Choroid plexus epithelial cell (primary cell): ENCODE data around the gene FBXL20.

ENCODE experiments used
- DNase-seq: peaks from one replicate; pipeline ENCODE4 v3.0.0-alpha.2; 2010; ENCODE audit warnings: low read depth
- H3K4me3 ChIP-seq: 2 replicates; pipeline ENCODE4 v1.5.1; 2011; ENCODE audit warnings: low read depth, mild to moderate bottlenecking, control low read depth, low read length, moderate library complexity
- CTCF ChIP-seq: conservative IDR thresholded peaks from 2 replicates; pipeline ENCODE4 v1.5.1; 2011; ENCODE audit warnings: low read depth, mild to moderate bottlenecking, control low read depth, inconsistent platforms, low read length, moderate library complexity

The FBXL20 gene

GRCh38 chr17:39235555-39236449 is 165.6 kb downstream of the FBXL20 start:
- H3K4me3 ChIP-seq = no peak overlapping the region
- DNase-seq = peak; percentile 83
- TF ChIP-seq CTCF = peak; percentile 88

GRCh38 chr17:39231591-39232551 is 169.6 kb downstream of the FBXL20 start:
- peak; percentile 86 for TF ChIP-seq CTCF
- no peak overlapping the region for H3K4me3 ChIP-seq

GRCh38 chr17:39231091-39231561 is 170.3 kb downstream of the FBXL20 start:
- DNase-seq = no peak
- H3K4me3 ChIP-seq = no peak overlapping the region
- TF ChIP-seq CTCF = no peak

More at GRCh38 chr17:39231591-39232551, 169.6 kb downstream of the FBXL20 start:
- peak; percentile 44 for DNase-seq

GRCh38 chr17:39230361-39230760 is 171.1 kb downstream of the FBXL20 start:
- no peak overlapping the region for H3K4me3 ChIP-seq
- TF ChIP-seq CTCF = no peak
- DNase-seq = no peak

- no peak for TF ChIP-seq CTCF
- no peak overlapping the region for H3K4me3 ChIP-seq
- peak; percentile 58 for DNase-seq
Measured at GRCh38 chr17:39229274-39229913, 172.0 kb downstream of the FBXL20 start.

- DNase-seq = no peak
- no peak overlapping the region for H3K4me3 ChIP-seq
- TF ChIP-seq CTCF = no peak
Measured at GRCh38 chr17:39227364-39227919, 174.0 kb downstream of the FBXL20 start.
